ENCODE measurements around the gene LRRC26.
"Not testable (repeated sequence)": the region's sequence is repeated elsewhere in the genome, so short reads cannot be mapped to it uniquely, and the experiment has no call there.

Gene LRRC26

DNA sequence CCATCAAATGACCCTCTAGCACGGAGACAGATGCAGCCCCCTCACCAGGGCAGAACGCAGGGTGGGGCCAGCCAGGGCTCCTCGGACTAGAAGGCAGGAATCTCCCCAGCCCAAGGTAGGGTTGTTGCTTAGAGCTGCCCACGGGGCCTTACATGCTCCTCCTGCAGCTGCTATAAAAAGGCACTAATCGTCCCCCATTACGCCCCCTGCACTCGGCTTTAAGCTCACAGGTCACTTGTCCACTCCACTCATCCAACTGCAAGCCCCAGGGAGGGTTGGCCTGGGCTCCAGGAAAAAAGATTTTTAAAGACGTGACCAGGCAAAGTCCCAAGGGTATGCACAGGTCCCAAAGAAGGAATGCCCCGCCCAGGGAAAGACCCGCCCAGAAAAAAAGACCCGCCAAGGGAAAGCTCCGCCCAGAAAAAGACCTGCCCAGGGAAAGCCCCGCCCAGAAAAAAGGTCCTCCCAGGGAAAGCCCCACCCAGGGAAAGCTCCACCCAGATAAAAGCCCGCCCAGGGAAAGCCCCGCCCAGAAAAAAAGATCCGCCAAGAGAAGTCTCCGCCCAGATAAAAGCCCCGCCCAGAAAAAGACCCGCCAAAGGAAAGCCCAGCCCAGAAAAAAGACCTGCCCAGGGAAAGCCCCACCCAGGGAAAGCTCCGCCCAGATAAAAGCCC lies 19.8 kb downstream of the LRRC26 start:
- DNase-seq = no peak

DNA sequence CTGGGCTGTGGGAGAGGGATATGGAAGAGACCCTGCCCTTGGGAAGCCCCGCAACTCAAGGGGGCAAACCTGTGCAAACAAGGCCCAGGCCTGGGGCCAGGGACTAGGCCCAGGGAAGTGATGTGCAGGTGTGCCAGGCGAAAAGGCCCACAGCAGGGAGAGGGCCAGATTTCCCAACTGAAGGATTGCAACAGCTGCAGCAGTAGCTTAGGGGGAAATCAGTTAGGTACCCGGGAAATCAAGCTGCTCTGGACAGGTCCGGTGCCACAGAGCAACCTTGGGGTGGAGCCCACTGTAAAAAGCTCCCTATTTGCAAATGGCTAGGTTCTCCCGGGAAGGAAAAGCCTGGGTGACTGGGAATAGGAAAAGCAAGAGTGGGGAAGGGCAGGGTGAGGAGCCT lies 20.5 kb downstream of the LRRC26 start:
- no peak for DNase-seq

DNA sequence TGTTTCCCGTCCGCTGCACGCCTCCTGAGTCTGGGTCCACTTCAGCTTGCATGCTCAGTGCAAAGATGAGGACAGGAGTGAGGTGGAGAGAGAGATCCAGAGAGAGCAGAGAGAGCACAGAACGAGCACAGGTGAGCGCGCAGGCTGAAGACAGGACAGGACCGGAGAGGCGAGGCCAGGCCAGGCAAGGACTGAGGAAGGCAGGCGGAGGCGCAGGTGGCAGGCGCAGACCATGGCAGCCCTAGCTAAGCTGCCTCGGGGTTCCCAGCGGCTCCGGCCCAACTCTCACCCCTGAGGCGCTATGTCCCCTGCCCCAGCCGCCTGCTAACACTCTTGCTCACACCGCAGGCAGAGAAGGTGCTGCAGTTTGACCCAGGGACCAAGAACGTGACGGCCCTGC lies 21.2 kb downstream of the LRRC26 start:
- DNase-seq = no peak

DNA sequence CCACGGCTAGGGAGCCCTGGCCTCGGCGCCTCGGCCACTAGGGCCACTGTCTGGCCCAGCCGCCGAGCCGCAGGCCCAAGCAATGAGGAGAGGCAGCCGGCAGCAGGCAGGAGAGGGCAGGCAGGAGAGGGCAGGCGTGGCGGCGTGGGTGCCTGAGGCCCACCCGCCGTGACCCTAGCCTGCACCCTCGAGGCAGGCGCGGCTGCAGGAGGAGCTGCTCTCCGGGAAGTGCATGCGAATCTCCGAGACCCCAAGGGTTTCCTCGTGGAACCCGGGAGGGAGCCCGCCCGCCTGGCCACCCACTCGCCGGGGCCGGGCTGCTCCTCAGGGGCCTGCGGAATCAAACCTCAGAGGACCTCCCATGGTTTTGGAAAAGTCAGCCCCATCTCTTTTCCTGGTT lies 21.6 kb downstream of the LRRC26 start:
- no peak for DNase-seq

DNA sequence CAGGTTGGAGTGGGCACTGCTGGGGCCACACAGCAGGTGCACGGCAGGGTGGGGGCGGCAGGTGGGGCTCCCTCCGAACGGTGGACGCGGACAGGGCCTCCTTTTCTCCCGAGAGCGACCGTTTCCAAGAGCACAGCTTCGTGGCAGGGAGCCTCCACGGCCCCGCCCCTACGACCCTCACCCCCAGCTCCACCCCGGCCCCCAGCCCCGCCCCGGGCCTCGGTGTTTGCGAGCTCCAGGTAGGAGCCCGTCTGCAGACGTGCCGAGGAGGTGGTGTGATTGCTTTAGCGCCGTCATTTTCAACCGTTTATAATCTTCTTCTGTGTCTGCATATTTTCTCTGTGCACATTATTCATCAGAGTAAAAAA lies 22.1 kb downstream of the LRRC26 start:
- DNase-seq = no peak

DNA sequence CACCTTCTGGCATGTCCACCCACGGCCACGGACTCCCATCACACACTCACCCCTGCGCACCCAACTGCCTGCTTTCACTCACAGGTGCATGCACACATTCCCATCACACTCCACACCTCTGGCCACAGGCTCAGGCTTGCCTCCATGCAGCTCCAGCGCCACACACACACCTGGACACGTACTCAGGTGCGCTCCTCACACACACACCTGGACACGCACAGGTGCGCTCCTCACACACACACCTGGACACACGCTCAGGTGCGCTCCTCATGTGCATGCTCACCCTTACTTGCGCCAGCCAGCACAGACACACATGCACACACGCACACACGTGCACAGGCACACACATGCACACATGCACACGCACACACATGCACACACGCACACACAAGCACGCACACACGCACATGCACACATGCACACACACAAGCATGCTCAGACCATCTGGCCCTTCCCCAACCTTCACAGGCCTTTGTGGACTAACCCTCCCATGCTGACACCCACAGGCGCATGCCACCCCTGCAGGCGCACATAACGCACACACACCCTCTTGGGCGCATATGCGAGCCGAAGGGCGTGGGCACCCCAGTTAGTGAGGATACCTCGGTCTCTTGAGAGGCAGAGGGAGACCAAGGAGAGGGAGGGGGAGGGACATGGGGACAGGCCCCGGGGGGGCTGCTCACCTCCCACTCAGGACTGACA lies 22.6 kb downstream of the LRRC26 start:
- no peak for DNase-seq

DNA sequence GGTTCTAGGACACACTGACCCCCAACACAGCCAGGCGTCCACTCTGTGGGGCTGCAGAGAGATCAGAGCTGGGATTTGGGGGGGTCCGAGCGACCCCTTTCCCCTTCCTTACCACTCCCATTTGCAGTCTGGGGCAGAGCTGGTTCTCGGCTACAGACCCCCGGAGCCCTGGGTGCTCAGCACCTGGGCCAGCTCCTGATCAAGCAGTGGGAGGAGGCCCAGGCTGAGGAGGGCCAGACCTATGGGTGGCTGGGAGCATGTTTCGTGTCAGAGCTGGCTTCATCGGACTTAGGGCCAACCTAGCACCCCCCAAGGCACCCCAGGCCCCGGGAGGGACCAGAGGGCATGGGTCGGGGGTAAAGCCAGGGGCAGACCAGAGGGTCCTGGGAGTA lies 23.3 kb downstream of the LRRC26 start:
- DNase-seq = no peak

DNA sequence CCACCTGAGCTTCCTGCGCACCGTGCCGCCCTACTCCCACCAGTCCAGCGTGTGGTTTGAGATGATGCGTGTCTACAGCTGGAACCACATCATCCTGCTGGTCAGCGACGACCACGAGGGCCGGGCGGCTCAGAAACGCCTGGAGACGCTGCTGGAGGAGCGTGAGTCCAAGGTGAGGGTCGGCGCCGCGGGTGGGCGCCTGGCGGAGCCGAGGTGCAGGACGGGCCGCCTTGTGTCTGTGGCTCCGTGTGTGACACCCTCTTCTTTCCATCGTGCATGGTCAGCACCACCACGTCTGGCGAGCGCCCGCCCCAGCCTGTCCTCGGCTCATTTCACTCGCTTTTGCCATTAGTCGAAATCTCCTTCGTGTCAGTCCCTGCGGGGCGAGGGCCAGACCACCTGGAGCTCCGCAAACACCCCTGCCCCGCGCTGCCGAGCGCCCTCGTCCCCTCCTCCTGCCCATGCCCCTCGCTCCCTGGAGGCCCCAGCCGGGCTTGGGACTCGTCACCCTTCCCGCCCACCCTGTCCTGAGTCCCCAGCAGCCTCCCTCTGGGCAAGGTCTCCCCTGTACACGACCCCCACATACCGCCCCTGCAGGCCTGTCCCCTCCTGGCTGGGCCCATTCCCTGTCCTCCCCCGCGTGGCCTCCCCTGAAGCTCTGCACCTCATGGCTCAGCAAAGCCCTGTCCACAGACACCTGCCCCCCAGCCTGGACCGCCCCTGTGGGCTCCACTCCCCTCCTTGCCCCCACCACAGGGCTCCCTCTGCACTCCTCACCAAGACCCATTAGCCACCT lies 23.9 kb downstream of the LRRC26 start:
- DNase-seq = no peak

DNA sequence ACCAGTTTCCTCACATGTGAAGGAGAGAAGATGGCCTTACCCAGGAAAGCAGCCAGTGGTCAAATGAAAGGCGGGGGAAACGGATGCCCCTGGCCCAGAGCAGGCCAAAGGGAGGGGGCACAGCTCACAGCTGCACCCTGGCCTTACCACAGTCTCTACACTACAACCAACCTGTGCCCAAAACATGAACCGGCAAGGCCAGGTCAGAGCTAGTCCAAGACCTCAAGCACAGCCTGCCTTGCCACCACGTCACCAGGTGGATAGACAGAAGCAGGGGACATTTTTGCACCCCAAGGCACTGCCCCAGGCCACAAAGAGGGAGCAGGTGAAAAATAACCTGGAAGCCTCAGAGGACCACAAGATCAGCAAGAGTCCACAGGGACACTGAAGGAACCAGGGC lies 26.4 kb downstream of the LRRC26 start:
- no peak for DNase-seq

DNA sequence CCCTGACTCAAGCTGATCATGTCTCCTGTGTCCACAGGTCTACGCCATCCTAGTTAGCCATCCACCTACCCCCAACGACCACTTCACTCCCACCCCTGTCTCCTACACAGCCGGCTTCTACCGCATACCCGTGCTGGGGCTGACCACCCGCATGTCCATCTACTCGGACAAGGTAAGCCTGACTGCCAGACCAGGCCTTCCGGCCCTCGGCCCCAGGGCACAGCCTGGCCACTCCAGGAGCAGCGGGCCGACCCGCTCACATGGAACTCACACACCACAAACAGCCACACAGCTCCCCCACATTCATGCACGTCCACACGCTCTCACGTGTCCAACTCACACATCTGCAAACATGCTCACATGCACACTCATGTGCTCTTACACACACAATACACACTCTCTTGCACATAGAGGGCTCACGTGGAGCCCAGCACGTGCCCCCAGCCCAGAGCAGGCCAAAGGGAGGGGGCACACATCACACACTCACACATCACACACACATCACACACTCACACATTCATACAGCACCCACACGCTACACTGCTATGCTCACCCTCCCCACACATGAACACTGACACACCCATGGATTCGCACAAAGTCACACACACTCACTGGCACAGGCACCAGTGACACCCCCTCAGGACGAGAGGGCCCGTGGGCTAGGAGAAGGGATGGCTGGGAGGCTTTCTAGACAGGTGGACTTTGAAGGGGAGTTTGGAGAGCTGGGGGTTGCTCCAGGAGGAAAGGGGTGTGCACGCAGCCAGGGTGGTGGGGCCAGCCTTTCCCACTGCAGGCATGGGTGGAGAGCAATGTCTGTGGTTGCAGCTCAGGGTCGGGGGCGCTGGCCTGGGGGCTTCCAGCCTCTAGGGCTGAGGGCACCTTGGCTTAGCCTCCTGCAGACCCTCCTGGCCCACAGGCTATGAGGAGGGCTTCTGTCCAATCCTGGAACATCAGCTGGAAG lies 27.6 kb downstream of the LRRC26 start:
- no peak for DNase-seq

DNA sequence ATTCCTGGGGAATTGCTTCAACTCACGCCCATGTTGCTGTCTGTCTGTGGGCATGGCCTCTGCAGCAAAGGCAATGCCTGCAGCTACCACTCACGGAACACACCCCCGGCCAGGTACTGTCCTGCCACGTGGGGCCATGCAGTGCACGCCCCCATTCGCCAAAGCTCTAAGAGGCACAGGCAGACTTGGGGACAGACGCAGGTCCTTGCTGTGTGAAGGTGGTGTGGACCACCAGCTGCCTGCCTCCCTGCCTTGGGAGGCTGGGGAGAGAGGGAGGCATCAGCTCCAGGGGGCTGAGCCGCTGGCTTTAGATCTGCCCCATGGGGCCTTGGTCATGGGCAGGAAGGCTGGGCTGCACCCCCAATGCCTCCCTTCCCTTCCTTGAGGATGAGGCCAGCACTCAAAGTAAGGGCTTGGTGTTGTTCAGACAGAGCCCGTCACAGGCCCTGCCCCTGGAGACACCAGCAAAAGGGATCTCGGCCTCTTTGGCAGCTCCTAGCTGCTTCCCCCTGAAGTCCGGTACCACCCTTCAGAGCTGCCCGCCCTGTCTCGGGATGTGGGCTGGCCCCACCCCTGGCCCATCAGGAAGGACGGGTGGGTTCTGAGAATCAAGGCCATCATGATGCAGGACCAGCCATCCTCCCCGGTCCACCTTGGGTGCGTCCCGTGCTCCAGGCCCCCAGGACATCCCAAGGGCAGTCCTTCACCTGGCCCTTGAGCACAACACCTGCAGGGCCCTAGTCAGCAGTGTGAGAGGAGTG lies 28.6 kb downstream of the LRRC26 start:
- DNase-seq = no peak

DNA sequence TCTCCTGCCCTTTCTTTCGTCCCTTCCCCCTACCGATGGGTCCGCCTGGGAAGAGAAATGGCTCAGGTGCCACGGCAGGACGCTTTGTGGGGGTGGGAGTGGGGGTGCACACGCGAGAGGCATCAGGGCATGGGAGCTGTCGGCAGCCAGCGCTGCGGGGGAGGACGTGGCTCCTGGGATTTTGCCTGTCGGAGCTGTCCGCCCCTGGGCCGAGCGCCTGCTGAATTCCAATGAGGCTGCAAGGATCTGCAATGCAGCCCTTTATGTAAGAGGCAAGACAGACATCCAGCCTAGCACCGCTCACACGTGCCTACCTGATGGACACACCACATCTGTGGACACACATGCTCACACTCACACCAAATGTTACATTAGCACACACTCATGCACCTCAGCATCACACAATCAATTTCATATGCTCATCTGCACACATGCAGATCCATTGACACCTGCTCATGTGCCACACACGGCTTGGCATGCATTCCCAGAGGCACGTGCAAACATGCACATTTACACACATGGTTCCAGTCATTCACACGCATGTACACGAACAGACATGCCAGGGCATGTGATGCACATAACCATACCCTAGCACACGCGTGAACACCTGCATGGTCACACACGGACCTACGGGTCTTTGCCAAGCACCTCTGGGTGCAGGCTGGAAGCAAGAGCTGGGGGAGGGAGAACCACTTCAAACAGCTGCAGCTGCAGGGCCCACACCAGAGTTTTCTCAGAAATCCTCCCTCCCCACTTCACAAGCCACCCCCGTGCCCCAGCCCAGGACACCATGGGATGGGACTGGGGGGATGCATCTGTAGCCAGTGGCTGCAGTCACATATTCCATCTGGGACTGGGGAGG lies 29.5 kb downstream of the LRRC26 start:
- DNase-seq = no peak

DNA sequence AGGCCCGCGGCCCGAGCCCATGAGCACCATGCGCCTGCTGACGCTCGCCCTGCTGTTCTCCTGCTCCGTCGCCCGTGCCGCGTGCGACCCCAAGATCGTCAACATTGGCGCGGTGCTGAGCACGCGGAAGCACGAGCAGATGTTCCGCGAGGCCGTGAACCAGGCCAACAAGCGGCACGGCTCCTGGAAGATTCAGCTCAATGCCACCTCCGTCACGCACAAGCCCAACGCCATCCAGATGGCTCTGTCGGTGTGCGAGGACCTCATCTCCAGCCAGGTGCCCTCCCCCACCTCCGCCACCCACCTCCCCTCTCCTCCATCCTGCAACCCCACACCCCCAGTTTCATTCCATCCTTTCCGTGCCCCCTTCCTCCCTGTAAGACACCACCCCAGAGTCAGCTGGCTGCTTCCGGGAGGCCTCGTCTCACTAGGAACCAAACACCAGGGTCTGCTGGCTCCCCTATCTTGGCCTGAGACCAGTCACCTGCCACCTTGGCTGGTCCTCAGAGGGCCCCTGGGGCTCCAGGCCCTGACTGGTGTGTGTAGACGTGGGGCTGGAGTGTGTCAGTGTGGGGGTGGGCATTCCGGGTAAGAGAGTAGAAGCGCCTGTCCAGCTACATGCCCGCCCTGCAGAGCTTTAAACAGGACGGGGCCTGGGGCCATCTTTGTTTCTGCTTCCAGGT lies 30.2 kb downstream of the LRRC26 start:
- no peak for DNase-seq

DNA sequence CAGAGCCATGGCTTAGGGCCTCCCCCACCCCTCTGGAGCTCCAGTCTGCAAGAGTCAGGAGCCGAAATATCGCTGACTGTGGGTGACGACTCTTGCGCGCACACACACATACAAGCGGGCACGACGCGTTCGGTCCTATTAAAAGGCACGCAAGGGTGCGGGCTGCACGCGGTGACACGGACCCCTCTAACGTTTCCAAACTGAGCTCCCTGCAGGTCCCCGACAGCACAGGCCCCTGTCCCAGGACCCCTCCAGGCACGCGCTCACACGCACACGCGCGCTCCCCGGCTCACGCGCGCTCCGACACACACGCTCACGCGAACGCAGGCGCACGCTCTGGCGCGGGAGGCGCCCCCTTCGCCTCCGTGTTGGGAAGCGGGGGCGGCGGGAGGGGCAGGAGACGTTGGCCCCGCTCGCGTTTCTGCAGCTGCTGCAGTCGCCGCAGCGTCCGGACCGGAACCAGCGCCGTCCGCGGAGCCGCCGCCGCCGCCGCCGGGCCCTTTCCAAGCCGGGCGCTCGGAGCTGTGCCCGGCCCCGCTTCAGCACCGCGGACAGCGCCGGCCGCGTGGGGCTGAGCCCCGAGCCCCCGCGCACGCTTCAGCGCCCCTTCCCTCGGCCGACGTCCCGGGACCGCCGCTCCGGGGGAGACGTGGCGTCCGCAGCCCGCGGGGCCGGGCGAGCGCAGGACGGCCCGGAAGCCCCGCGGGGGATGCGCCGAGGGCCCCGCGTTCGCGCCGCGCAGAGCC lies 31.0 kb downstream of the LRRC26 start, which contains the start of gene GRIN1:
GRIN1 (plus strand) TSS at position 433 of the 746 bp plus-strand sequence. CDS start 333 bp downstream, outside the sequence.
- peak; percentile 41 for DNase-seq

DNA sequence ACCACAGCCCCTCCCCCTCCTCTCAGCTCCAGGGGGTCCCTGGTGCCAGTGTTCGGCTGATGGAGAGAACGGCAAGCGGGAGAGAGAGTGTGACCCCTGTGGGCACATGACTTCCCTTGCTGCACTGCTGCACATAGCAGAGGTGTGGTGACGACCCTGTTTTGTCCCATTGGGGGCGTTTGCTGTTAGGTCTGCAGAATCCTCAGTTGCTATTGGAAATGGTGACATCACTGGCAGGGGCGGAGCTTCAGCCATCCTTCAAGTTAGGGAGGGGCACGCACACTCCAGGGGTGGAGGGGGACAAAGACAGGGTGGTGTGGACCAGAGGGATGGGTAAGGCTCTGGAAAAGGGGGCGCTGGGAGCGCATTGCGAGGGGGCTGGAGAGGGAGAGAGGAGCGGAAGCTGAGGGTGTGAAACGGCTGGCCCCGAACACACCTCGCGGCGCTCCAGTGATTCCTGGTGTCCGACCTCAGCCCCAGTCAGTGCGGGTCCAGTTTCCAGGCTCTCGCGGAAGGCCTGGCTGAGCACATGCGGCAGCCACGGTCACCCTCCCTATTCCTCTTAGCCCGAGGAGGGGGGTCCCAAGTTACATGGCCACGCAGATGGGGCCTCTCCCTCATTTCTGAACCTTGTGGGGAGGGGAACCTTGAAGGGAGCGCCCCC lies 31.7 kb downstream of the LRRC26 start:
- DNase-seq = no peak

DNA sequence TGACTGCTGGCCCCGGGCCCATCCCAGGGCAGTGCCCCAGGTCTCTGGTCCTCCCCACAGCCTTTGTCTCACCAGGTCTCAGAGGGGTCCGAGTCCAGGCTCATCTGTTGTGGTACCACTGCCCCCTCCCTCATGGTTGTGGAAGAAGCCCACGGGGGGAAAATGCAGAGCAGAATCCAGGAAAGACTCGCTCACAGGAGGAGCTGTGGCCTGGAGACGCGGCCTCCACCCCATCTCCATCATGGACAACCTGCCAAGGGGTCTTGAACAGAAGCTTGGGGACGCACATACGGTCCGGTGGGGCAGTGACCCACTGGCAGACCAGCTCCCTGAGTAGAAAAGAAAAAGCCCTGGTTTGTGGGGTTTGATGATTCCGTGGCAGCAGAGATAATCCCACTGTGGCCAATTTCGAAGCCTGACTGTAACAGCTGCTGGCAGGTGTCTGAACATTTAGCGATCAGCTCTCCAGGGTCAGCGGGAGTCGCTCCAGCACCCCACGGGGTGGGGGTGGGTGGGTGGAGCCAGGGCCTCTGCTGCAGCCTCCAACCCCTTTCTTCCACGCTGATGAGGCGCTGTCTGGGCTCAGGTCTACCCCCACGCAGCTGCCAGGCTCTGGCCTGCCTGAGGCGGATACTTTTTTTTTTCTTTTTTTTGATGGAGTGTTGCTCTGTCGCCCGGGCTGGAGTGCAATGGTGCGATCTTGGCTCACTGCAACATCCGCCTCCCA lies 32.8 kb downstream of the LRRC26 start:
- DNase-seq = no peak

DNA sequence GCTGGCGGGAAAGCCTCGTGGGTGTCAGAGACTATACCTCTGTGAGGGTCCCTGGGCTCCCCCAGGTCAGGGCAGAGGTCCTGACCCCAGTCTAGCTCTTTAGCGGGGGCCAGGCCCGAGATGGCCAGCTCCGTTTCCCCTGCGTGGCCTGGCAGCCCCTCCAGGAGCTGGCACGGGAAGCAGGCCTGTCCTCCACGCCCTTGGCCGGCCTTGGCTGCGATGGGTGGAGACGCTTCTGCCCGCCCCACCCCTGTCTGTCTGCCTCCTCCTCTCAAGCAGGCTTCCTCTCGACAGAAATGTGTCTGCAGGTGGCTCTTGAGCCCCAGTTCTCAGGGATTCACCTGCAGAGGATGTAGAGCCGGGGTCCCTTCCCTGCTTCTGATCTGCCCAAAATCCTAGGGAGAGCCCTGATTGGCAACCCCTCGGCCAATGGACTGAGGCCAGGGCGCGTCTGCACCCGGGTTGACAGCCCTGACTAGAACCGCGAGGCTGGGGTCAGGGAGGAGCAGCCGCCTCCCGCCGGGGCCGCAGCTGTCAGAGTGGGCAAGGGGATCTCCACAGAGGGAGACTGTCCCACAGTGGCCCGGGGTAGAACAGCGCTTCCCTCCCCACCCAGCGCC lies 33.5 kb downstream of the LRRC26 start:
- no peak for DNase-seq

DNA sequence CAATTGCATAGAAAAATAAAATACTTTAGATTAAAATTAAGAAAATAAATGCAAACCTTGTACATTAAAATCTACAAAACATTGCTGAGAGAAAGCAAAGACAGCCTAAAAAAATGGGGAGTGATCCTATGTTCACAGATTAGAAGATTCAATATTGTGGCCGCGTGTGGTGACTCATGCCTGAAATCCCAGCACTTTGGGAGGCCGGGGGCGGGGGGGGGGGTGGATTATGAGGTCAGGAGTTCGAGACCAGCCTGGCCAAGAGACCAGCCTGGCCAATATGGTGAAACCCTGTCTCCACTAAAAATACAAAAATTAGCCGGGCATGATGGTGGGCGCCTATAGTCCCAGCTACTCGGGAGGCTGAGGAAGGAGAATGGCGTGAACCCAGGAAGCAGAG lies 34.7 kb downstream of the LRRC26 start:
- not testable (repeated sequence) for DNase-seq
